ENCODE data around the gene PICK1.
"Not testable (repeated sequence)": the region's sequence is repeated elsewhere in the genome, so short reads cannot be mapped to it uniquely, and the experiment has no call there.

Gene PICK1

DNA sequence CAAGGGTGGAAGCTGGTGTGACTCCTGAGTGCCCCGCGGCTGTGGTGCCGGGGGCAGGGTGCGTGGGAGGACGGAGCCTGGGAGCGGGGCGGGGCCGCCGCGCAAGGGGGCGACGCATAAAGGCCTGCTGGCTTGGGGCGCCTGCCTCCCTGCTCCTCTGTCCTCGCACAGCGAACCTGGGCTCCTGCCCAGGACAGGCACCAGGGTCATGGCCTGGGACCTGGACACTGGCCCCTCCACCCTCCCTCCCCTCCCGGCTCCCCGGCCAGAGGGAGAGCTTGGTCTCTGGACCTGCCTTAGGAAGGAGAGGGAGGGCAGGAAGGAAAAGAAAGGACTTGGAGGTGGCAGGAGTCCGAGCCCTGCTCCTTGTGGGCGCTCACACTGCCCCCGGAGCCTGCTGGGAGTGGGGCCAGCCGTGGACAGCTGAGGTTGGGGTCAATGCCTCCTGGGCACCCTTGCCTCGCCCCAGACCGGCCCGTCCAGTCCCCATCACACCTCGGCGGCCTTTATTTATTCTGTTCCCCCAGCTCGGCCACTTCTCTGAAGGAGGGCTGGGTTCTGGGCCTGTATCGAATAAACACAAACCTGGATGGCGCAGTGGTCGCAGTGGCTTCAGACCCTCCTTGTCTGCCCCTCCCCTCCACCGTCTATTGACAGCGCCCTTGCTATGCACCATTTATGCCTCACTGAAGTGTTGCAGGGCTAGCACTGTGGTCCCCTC, 18.1 kb downstream of the PICK1 start:
- no peak for DNase-seq

DNA sequence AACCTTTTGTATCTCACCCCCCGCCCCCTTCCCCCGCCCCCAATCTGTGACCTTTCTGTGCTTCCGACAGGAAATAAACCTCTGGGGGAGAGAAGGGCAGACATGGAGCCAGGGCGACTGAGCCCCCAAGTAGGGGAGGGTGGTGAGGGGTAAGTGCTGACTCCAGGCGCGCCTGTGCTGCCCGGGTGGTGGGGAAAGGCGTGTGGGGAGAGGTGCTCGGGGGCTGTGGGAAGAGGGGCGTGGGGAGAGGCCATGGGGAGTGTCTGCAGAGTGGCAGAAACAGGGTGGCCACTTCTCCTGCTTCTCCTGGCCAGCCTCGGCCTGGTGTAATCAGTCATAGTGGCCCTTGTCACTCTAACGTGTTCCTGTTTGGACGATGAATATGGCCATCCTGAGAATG, 18.8 kb downstream of the PICK1 start:
- DNase-seq: no peak

DNA sequence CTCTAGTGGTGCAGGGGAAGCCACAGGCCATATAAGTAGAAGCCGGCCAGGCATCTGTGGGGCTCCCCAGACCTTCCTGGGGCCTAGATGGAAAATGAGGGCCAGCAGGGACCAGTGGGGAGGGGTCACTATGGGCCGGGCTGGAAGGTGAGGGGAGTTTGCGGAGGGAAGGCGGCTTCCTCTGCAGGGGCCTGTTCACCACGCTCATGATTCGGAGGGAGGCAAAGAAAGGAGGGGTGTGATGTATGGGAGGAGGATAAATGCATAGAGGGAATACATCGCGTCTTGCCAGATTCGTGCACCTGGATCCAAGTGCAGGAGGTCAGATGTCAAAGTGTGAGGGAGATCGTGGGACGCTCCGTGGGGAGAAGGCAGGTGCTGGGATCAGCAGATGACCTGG, 19.9 kb downstream of the PICK1 start:
- no peak for DNase-seq

DNA sequence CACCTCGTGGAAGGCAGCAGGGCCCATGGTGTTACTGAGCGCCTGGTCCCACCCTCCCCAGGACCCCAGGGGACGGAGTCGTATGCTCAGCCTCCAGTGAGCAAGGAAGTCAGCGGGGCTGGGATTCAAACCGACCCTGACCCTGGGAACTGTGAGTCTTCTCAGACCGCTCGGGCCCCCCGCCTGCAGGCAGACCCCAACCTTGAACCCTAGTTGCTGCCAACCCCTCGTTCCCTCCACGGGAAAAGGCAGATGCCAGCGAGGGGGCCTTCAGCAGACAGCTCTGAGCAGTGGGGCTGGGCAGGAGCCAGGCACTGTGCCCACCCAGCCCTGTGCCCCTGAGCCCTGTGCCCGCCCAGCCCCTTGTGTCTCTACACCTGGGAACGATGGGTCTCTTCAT, 20.4 kb downstream of the PICK1 start:
- no peak for DNase-seq

DNA sequence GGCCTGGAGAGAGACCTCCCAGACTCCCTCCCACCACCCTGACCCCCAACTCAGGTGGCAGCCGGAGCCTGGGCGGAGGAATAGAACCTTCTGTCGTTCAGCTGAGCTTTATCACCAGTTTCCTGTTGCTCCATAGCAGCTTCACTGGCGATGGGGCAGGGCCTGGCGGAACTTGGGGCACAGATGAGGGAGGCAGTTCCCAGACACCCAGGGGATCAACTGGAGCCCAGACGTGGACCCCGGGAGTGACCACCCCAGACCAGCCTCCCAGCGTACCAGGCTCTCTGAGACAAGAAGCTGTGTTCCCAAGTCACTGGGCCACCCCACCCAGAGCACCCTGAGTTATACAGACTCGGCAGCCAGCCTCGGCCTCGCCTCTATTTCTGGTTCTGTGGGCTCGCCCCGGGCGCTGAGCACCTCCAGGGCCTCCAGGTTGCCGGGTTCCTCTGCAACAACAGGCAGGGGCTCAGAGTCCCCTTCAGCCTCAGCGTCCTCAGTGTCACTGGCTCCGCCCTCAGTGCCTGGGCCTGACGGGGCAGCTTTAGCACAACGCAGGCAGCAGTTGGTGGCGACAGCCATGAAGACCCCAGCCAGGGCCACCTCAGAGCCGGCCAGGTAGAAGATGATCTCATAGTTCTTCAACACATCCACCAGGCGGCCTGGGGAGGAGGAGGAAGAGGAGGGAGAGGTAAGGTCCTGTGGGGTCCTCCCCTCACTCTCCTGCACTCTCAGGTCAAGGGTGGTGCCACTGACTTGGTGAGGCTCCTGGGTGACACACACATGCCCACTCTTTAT, 21.0 kb downstream of the PICK1 start:
- no peak for DNase-seq

DNA sequence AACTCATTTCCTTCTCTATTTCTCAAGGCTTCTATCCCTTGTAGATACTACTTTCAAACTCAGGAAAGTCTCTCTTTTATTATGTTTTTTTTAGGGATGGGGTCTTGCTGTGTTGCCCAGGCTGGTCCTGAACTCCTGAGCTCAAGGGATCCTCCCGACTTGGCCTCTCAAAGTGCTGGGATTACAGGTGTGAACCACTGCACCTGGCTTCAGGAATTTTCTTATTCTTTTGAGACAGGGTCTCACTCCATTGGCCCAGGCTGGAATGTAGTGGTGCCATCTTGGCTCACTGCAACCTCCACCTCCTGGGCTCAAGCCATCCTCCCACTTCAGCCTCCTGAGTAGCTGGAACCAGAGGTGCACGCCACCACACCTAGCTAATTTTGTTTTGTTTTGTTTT, 22.0 kb downstream of the PICK1 start:
- DNase-seq: not testable (repeated sequence)

DNA sequence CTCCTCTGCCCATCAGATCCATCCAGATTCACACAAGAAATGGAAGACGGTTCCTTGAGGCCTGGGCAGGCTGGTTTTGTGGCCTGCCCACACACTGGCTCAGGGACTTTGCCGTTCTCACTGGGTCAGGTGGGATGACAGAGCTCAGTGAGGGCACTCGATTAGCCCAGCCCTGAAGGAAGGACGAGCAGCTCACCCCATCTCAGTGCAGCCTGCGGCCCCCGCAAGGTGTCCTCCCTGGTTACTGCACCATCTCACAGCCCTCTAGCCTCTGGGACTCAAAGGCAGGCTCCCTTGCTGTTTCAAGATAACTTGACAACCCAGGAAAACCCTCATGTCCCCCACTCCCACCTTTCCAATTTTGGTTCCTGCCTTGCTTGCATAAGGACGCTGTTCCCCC, 22.6 kb downstream of the PICK1 start:
- no peak for DNase-seq

DNA sequence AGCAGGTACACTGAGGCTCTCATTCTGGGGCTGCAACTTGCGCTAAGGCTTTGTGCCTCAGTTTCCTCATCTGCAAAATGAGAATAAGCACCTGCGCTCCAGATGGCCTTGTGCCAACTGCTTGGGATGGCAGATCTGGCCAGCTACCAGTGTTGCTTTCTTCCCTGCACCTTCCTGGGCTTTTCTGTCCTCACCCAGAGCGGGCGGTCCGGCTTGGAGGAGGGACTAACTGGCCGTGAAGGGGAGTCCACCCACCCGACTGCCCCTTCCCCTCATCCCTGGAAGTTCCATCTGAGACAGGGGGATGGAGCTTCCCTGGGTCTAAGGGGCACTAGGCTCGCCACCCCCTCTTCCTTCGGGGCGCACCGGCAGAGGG, 23.3 kb downstream of the PICK1 start:
- no peak for DNase-seq

DNA sequence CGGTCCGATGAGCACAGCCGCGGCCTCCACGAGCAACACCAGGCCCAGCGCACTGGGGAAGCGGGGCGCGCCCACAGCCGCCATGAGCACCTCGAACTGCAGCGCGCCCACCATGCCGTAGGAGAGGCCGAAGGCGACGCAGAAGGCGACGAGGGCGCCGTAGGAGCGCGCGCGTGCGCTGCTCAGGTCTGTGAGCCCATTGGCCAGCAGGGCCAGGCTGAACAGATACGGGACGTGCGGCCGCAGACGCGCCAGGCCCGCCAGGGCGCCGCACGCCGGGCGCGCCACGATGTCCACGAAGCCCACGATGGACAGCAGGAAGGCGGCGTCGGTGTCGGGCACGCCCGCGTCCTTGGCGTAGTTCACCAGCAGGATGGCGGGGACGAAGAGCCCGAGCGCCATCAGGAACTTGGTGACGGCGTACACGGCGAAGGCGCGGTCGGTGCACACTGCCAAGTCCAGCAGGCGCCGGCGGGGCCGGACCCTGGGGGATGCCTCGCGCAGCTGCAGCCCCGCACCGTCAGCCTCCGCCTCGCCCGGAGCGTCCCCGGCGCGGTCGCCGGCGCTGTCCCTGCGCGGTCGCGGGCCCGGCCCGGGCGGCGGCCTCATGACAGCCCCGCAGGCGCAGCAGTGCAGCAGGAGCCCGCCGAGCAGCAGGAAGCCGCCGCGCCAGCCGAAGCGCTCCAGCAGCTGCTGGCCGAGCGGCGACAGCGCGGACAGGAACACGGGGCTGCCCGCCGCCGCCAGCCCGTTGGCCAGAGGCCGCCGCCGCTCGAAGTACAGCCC, 23.8 kb downstream of the PICK1 start:
- DNase-seq: no peak

DNA sequence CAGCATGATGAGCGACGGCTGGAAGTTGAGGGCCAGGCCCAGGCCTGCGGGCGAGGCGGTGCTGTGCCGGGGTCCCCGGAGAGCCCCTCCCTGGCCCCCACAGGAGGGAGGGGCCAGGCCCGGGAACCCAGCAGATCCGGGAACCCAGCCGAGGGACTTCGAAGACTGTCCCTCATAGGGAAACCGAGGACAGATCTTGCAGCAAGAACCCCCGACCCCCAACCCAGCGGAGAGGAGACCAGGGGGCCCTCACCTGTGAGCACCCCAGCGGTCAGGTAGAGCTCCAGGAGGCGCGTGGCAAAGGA, 24.4 kb downstream of the PICK1 start:
- DNase-seq: no peak

DNA sequence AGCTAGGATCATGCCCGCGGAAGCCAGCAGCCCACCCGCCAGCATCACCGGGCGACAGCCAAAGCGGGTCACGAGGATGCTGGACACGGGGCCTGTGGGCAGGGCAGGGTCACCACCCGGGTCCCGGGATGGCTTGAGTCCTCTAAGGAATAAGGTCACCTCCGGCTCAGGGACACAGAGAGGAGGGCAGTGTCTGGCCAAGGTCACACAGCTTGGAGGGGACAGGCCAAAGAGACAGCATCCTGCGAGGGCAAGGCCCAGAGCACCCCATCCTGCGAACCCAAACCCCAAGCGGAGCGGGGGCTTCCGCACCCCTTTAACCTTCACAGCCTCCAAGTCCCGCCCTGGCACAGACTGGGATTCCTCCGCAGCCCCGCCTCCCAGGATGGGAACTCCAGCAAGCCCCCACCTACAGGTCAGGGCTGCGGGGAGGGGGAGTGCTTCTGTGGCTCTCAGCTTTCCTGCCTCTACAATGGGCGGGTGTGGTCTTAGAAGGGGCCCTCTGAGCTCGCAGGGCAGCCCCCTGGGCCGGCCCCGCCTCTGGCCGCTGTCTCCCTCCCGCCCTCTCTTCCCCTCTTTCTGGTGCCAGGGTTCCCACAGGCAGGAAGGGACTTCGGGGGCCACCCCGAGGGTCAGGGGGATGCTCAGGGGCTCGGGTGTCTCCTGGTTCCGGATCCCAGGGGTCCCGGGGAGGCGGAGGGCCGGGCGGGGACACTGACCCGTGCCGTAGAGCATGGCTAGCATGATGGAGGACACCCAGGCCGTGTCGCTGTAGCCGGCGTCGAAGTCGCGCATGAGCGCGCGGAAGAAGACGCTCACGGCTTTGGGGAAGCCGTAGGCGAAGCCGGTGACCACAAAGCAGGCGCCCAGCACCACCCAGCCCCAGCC, 25.0 kb downstream of the PICK1 start:
- no peak for DNase-seq

DNA sequence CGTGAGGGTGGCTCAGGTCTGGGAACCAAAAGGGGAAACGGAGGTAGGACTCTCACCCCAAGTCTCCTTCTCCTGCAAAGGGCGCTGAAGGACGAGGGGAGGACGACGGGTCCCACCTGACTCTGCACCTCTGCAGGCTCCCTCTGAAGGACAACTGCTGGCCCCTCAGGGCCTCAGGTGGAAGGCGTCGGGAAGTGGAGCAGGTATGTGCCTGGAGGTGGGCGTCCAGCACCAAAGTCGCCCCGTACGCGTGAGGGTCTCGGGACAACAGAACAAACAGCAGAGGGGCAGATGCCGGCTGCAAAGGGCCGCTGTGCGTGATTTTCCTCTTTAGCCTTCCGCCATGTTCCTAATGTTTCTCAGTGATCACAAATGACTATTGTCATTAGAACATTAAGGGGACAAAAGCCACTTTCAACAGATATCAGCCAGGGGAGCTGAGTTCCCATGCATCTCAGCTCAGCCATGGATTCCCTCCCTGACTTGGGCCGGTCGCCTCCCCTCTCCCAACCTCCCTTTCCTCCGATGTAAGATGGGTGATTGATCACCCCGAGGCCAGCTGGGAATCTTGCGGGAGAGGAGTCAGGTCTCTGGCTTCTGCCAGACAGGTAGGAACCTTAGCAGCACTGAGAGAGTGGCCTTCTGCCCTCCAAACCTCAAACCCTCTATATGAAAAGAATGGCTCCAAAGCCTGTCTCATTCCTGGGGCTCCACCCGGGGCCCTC, 25.9 kb downstream of the PICK1 start:
- no peak for DNase-seq

DNA sequence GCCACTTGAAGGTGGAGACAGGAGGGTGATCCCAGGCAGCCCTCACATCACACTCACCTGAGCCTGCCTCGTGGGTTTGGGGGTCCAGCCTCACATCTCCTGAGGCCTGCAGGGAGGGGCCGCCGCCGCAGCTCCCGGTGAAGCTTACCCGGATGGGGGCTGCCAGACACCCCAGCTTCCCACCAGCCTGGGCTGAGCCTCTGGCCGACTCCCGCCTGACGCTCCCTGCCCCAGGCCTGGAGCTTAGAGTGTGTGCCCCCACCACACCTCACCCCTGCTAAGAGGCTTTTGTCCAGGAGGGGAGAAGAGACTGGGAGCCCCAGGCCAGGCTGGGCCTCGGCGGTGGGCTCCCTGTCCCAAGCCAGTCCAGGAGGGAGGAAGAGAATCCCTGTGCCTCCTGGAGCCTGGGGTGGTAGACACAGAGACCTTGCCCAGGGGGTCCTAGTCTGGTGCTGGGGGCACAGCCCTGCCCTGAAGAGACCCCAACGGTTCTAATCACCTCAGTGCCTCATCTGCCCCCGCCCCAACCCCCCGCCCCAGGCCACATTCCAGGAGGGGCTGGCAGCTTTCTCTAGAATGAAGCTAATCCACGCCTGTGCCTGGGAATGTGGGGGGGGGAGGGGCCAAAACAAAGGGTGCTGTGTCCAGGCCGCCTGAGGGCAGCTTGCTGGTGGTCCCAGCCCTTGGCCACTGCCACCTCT, 26.9 kb downstream of the PICK1 start, which contains the start of gene SLC16A8:
TSS of gene SLC16A8 (minus strand) at position 254 of the 701 bp plus-strand sequence. CDS start 1,311 bp downstream, outside the sequence.
- DNase-seq: no peak

DNA sequence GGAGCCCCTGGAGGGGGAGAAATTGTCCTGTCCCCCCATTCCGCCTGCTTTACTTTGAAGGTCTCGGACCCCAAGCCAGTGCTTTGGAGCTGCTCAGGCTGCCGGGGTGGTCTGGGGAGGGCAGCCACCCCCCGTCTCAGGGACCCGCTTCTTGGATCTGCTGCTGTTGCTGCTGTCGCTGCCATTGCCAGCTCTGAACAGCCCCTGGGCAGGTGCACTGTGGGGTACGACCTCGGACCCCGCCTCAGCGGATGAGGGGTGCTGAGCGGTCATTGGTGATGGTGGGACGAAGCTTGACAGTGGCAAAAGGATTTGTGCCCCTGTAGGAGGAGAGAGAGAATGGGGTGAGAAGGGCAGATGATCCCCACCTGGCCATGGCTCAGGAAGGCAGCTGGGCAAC, 27.9 kb downstream of the PICK1 start:
- no peak for DNase-seq

DNA sequence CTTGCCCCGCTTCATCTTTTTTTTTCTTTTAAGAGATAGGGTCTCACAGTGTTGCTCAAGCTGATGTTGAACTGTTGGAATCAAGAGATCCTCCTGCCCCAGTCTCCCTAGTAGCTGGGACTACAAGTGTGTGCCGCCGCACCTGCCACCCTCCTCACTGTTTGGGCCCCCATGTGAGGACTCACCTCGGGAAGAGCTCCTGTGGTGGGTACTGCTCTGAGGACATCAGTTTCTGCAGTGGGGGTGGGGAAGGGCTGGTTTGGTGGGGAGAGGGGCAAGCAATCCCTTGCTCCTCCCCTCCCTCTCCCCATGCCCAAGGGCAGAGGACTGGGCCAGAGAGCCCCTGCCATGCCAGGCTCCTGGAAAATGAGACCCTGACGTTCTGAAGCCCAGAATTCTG, 28.3 kb downstream of the PICK1 start:
- no peak for DNase-seq

DNA sequence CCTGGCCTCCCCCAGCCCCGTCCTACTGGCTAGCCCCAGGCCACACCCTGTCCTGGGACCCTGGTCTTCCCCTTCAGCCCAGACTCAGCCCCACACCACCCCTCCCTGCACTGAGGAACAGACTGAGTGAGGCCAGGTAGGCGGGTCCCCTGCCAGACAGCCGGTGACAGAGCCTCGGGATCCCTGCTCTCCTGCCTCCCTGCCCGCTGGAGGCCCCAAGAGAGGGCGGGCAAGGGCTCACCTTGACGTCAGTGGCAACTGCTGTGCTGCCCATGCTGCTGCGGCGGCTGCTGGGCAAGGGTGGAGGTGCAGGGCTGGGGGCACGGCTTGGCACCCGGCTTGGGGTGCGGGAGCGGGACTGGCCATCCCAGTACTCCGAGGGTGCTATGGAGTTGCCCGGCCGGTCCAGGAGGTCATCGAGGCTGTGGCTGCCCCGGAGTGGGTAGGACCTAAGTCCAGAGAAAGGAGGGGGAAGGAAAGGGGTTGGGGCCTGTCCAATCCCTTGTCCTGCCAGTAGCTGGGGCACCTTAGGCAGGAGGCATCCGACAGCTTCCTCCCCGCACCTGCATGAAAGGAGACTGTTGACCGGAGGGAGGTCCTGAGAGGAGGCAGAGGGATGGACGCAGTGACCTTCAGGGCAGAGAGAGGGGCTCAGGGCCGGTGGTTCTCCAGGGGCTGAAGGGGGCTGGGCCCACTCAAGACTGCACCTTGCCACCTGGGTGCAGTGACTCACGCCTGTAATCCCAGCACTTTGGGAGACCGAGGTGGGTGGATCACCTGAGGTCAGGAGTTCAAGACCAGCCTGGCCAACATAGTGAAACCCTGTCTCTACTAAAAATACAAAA, 29.0 kb downstream of the PICK1 start:
- DNase-seq: no peak

DNA sequence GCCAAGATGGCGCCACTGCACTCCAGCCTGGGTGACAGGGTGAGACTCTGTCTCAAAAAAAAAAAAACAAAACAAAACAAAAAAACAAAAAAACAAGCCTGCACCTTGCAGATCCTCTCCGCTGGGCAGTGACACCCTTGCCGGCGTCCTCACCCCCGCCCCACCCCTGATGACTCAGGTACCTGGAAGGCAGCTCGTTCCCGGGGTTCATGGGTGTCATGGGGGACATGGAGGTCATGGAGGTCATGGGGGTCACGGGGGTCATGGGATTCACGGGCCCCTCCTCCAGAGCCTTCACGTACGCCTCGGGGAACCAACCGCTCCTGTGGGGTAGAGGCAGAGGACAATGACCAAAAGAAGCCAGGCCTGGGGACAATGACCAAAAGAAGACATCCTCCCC, 29.7 kb downstream of the PICK1 start:
- no peak for DNase-seq

DNA sequence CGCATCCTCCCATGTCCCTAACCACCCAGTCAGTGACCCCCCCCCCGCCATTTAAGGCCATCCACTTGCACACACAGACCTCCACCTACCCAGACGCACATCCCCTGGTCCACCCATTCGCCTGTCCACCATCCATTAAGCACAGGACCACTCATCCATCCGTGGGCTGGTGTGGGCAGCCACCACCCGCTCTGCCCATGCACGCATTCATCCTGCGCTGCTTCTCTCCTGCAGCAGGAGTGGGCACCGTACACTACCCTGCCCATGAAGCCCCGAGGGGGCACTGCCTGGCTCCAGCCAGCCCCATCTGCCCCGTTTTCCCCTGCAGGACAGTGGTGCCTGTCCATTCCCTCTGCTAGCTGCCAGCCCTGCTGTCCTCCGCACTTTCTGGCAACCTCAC, 30.7 kb downstream of the PICK1 start:
- no peak for DNase-seq

DNA sequence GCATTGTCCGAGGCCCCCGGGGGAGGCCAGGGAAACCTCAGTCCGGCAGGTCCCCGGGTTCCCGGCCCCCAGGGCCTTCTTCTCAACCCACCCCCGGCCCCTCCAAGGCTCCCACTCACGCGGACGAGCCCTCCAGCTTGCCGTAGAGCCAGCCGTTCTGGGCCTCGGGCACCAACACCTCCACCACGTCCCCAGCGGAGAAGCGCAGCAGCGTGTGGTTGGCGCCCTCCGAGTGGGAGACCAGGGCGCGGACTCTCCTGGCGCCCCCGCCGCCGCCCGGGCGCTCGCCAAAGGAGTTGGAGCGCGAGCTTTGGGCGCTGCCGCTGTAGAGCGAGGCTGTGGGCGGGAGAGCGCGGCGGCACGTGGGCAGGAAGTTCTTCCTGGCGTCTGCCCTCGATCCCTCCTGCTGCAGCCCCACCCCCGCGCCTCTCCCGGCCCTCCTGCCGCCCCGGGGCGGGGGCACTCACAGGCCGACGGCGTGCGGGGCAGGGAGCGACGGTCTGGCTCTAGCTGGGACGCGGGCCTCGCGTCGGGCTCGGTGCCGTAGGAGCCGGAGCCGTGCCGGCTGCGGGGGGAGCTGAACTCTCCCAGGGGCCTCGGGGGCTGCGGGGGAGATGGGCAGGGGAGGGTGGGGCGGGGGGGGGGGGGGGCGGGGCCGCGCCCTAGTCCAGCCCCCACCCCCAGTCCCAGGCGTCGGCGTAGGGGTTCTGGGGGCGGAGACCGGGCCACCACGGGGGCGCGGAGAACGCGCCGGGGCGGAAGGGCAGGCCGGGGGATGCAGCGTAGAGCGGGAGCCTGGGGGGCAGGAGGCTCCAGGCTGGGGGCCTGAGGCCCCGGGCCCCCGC, 31.6 kb downstream of the PICK1 start:
- DNase-seq: no peak

DNA sequence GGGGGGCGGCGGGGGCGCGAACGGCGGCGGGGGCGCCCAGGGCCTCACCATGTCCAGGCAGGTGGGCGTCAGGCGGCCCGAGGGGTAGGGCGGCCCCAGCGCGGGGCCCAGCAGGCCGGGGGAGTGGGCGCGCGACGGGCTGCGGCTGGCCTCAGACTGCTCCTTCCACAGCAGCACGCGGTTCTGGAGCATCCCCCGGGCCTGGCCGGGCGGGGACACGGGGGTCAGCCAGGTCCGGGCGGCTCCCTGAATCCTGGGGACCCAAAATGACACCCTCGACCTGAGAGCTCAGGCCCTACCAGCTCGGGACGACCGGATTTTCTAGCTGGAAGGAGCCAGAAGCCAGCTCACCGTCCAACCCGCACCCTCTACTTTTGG, 32.3 kb downstream of the PICK1 start:
- DNase-seq: no peak
